ENCODE results near the gene USP9Y.

DNA sequence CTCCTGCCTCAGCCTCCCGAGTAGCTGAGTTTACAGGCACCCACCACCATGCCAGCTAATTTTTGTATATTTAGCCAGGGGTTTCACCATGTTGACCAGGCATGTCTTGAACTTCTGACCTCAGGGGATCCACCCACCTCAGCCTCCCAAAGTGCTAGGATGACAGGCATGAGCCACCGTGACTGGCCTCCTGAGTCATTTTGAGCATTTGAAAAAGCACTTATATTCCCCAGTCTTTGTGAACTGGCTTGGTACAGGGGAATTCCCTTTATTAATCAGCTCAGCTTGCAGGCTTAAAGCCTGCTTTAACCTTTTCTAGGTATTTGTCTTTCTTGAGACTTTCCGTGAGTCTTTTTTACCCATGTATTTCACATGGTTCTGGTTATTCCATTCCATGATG, 32.6 kb downstream of the USP9Y start:
- TF ChIP-seq CTCF (IDR thresholded peaks at IDR 0.05 in 8 of 11, conservative IDR thresholded peaks at IDR 0.05 in 3 of 11) (no peak), POLR2A (IDR thresholded peaks at IDR 0.05) (no peak)

Data from spleen (tissue), 7 donors.